Endothelial cell of umbilical vein (primary cell): ENCODE results near the gene KRT38.

Experiments used
- EZH2 ChIP-seq: IDR thresholded peaks from 2 replicates; pipeline ENCODE4 v1.6.1; 2012; ENCODE audit warnings: borderline replicate concordance, low read depth, mild to moderate bottlenecking, moderate library complexity, low read length, inconsistent platforms; ENCODE audit not compliant: severe bottlenecking
- GATA2 ChIP-seq: IDR thresholded peaks from 2 replicates; pipeline ENCODE4 v1.7.0; 2011; ENCODE audit warnings: low read depth, mild to moderate bottlenecking, moderate library complexity, mixed read lengths, low read length; ENCODE audit not compliant: insufficient read length, insufficient read depth
- JUN ChIP-seq: IDR thresholded peaks from 2 replicates; pipeline ENCODE4 v1.6.1; 2011; ENCODE audit warnings: borderline replicate concordance, low read depth; ENCODE audit not compliant: insufficient read length, insufficient read depth
- MYC ChIP-seq: IDR thresholded peaks from one replicate; pipeline ENCODE4 v1.6.1; 2011; ENCODE audit warnings: mild to moderate bottlenecking, low read depth, low read length
- POLR2AphosphoS5 ChIP-seq: IDR thresholded peaks from 2 replicates; pipeline ENCODE4 v1.6.1; 2012; ENCODE audit warnings: low read depth, mild to moderate bottlenecking, control low read depth, low read length, moderate library complexity; ENCODE audit not compliant: insufficient read depth
- TF ChIP-seq, protein P1 (sequence below), 2 donors: IDR thresholded peaks; 1 replicate in 1 of 2; 2 replicates in 1 of 2; pipeline ENCODE4 v1.5.1; 2011; ENCODE audit warnings: low read length in 2 of 2, mild to moderate bottlenecking in 2 of 2, moderate library complexity in 2 of 2, control low read depth in 1 of 2, inconsistent platforms in 1 of 2, low read depth in 1 of 2; ENCODE audit not compliant: insufficient read depth in 1 of 2; ENCODE audit errors: extremely low read depth in 1 of 2

- TF ChIP-seq EZH2 (no peak), MYC (no peak), POLR2AphosphoS5 (no peak), JUN (no peak), GATA2 (no peak)
- TF ChIP-seq, protein P1, sequence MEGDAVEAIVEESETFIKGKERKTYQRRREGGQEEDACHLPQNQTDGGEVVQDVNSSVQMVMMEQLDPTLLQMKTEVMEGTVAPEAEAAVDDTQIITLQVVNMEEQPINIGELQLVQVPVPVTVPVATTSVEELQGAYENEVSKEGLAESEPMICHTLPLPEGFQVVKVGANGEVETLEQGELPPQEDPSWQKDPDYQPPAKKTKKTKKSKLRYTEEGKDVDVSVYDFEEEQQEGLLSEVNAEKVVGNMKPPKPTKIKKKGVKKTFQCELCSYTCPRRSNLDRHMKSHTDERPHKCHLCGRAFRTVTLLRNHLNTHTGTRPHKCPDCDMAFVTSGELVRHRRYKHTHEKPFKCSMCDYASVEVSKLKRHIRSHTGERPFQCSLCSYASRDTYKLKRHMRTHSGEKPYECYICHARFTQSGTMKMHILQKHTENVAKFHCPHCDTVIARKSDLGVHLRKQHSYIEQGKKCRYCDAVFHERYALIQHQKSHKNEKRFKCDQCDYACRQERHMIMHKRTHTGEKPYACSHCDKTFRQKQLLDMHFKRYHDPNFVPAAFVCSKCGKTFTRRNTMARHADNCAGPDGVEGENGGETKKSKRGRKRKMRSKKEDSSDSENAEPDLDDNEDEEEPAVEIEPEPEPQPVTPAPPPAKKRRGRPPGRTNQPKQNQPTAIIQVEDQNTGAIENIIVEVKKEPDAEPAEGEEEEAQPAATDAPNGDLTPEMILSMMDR (IDR thresholded peaks at IDR 0.05; ENCODE audit: extremely low read depth in 1 of 2, insufficient read depth in 1 of 2, low read depth in 1 of 2, low read length in 2 of 2) = no peak
Measured at GRCh38 chr17:41393294-41393693, 47.5 kb downstream of the KRT38 start.
